WTC11 (cell line): ENCODE results near the gene NOL9. TPM values are rescaled to one million over a fixed set of nuclear protein-coding genes. Genes with fewer than 3 reads are reported as not detected.

Source experiments
- ATAC-seq: fragments of 200-7000 bp; cut with Tn5 transposase; 2 replicates; pipeline ENCODE4 v1.10.0; 2021; ENCODE audit warnings: mild to moderate bottlenecking, moderate library complexity
- CTCF ChIA-PET: fragments of 300-600 bp; sonication (Branson Sonifier 250); formaldehyde crosslinking; loops from one replicate; lab custom pipeline; 2021; ENCODE audit warnings: antibody characterized with exemption; lab: Charles Lee
- POLR2A ChIA-PET: fragments of 350-600 bp; sonication (Branson Sonifier 250); formaldehyde crosslinking; loops from one replicate; lab custom pipeline; 2021; ENCODE audit warnings: antibody characterized with exemption; lab: Charles Lee
- DNase-seq: peaks from one replicate; pipeline ENCODE4 v3.0.0; 2021; ENCODE audit warnings: low spot score
- H3K27ac Mint-ChIP-seq: 2 replicates; pipeline ENCODE4 v1.8.0; 2021; ENCODE audit warnings: mixed read lengths
- H3K27me3 Mint-ChIP-seq: 2 replicates; pipeline ENCODE4 v1.8.0; 2021; ENCODE audit warnings: low read depth, mild to moderate bottlenecking, moderate library complexity, mixed read lengths
- H3K36me3 Mint-ChIP-seq: 2 replicates; pipeline ENCODE4 v1.8.0; 2021; ENCODE audit warnings: mixed read lengths
- H3K4me1 Mint-ChIP-seq: 2 replicates; pipeline ENCODE4 v1.8.0; 2022; ENCODE audit warnings: mixed read lengths
- H3K4me3 Mint-ChIP-seq: 2 replicates; pipeline ENCODE4 v1.8.0; 2021; ENCODE audit warnings: mild to moderate bottlenecking, moderate library complexity, mixed read lengths
- H3K9me3 Mint-ChIP-seq: 2 replicates; pipeline ENCODE4 v1.8.0; 2021; ENCODE audit warnings: mixed read lengths
- AR ChIP-seq: fragments of 250-450 bp; sonication (Bioruptor Pico); IDR thresholded peaks from 2 replicates; pipeline ENCODE4 v1.9.0; 2021; ENCODE audit warnings: mild to moderate bottlenecking
- EMX1 ChIP-seq: fragments of 250-450 bp; sonication (Bioruptor Pico); IDR thresholded peaks from 2 replicates; pipeline ENCODE4 v1.8.0; 2021; ENCODE audit warnings: mild to moderate bottlenecking
- MXD4 ChIP-seq: fragments of 250-450 bp; sonication (Bioruptor Pico); IDR thresholded peaks from 2 replicates; pipeline ENCODE4 v1.8.0; 2021; ENCODE audit warnings: mild to moderate bottlenecking, moderate library complexity, borderline replicate concordance
- NR3C1 ChIP-seq: sonication (generic); formaldehyde crosslinking; conservative IDR thresholded peaks from 2 replicates; pipeline ENCODE4 v1.8.1; 2023; ENCODE audit warnings: low read depth, mild to moderate bottlenecking, missing genetic modification reagents
- RORB ChIP-seq: fragments of 250-450 bp; sonication (Bioruptor Pico); IDR thresholded peaks from 2 replicates; pipeline ENCODE4 v1.9.0; 2021; ENCODE audit warnings: mild to moderate bottlenecking
- SMAD3 ChIP-seq: sonication (generic); formaldehyde crosslinking; IDR thresholded peaks from 2 replicates; pipeline ENCODE4 v1.8.0; 2022; ENCODE audit warnings: missing genetic modification reagents, mild to moderate bottlenecking, borderline replicate concordance
- SMAD4 ChIP-seq: sonication (generic); formaldehyde crosslinking; IDR thresholded peaks from 2 replicates; pipeline ENCODE4 v1.8.0; 2022; ENCODE audit warnings: mild to moderate bottlenecking, missing genetic modification reagents
- USF1 ChIP-seq: sonication (generic); formaldehyde crosslinking; IDR thresholded peaks from 2 replicates; pipeline ENCODE4 v1.8.0; 2022; ENCODE audit warnings: mild to moderate bottlenecking, missing genetic modification reagents
- ZMAT4 ChIP-seq: fragments of 250-450 bp; sonication (Bioruptor Pico); IDR thresholded peaks from 2 replicates; pipeline ENCODE4 v1.9.0; 2021; ENCODE audit warnings: mild to moderate bottlenecking
- ZNF138 ChIP-seq: sonication (generic); formaldehyde crosslinking; conservative IDR thresholded peaks from 2 replicates; pipeline ENCODE4 v1.8.1; 2022; ENCODE audit warnings: mild to moderate bottlenecking, moderate library complexity, missing genetic modification reagents
- ZNF263 ChIP-seq: sonication (generic); formaldehyde crosslinking; IDR thresholded peaks from 2 replicates; pipeline ENCODE4 v1.8.1; 2022; ENCODE audit warnings: low read depth, mild to moderate bottlenecking, moderate library complexity, missing genetic modification reagents
- ZNF281 ChIP-seq: sonication (generic); formaldehyde crosslinking; IDR thresholded peaks from 2 replicates; pipeline ENCODE4 v1.8.0; 2023; ENCODE audit warnings: mild to moderate bottlenecking, missing genetic modification reagents
- ZNF423 ChIP-seq: fragments of 250-450 bp; sonication (Bioruptor Pico); IDR thresholded peaks from 2 replicates; pipeline ENCODE4 v2.1.2; 2022; ENCODE audit warnings: mild to moderate bottlenecking, moderate library complexity
- ZNF425 ChIP-seq: fragments of 250-450 bp; sonication (Bioruptor Pico); conservative IDR thresholded peaks from 2 replicates; pipeline ENCODE4 v1.9.0; 2021; ENCODE audit warnings: mild to moderate bottlenecking
- ZNF671 ChIP-seq: fragments of 250-450 bp; sonication (Bioruptor Pico); IDR thresholded peaks from 2 replicates; pipeline ENCODE4 v1.8.0; 2021; ENCODE audit warnings: mild to moderate bottlenecking
- ZSCAN18 ChIP-seq: fragments of 250-450 bp; sonication (Bioruptor Pico); IDR thresholded peaks from 2 replicates; pipeline ENCODE4 v2.1.2; 2022; ENCODE audit warnings: mild to moderate bottlenecking, moderate library complexity
- total RNA-seq: library from RNA; stranded (reverse); gene quantifications from 3 replicates; pipeline ENCODE4 v1.2.3, GENCODE V29; 2021
- TF ChIP-seq, protein P1 (sequence below): sonication (generic); formaldehyde crosslinking; IDR thresholded peaks from 2 replicates; pipeline ENCODE4 v1.8.0; 2022; ENCODE audit warnings: missing genetic modification reagents
- TF ChIP-seq, protein P2 (sequence below): sonication (generic); formaldehyde crosslinking; IDR thresholded peaks from 2 replicates; pipeline ENCODE4 v1.8.1; 2022; ENCODE audit warnings: low read depth, missing genetic modification reagents, borderline replicate concordance
- TF ChIP-seq, protein P3 (sequence below): sonication (generic); formaldehyde crosslinking; IDR thresholded peaks from 2 replicates; pipeline ENCODE4 v1.8.1; 2023; ENCODE audit warnings: mild to moderate bottlenecking, missing genetic modification reagents, moderate library complexity

NOL9 gene
- total RNA-seq, 1 experiment from 2014 or later: 37.4 TPM

- TF ChIP-seq RORB: no peak
- TF ChIP-seq ZSCAN18 (CRISPR knock-in tag): no peak
- TF ChIP-seq, protein P1, sequence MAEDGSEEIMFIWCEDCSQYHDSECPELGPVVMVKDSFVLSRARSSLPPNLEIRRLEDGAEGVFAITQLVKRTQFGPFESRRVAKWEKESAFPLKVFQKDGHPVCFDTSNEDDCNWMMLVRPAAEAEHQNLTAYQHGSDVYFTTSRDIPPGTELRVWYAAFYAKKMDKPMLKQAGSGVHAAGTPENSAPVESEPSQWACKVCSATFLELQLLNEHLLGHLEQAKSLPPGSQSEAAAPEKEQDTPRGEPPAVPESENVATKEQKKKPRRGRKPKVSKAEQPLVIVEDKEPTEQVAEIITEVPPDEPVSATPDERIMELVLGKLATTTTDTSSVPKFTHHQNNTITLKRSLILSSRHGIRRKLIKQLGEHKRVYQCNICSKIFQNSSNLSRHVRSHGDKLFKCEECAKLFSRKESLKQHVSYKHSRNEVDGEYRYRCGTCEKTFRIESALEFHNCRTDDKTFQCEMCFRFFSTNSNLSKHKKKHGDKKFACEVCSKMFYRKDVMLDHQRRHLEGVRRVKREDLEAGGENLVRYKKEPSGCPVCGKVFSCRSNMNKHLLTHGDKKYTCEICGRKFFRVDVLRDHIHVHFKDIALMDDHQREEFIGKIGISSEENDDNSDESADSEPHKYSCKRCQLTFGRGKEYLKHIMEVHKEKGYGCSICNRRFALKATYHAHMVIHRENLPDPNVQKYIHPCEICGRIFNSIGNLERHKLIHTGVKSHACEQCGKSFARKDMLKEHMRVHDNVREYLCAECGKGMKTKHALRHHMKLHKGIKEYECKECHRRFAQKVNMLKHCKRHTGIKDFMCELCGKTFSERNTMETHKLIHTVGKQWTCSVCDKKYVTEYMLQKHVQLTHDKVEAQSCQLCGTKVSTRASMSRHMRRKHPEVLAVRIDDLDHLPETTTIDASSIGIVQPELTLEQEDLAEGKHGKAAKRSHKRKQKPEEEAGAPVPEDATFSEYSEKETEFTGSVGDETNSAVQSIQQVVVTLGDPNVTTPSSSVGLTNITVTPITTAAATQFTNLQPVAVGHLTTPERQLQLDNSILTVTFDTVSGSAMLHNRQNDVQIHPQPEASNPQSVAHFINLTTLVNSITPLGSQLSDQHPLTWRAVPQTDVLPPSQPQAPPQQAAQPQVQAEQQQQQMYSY (CRISPR knock-in tag): no peak
- no peak for TF ChIP-seq ZNF423
- TF ChIP-seq ZMAT4 (CRISPR knock-in tag): no peak
- no peak for TF ChIP-seq USF1 (CRISPR knock-in tag)
- no peak for TF ChIP-seq AR (CRISPR knock-in tag)
- no peak for TF ChIP-seq ZNF263 (CRISPR knock-in tag)
- no peak for TF ChIP-seq ZNF671
- TF ChIP-seq ZNF425 (CRISPR knock-in tag): no peak
Measured at GRCh38 chr1:6504887-6505286, 49.4 kb downstream of the NOL9 start (continued).

DNA sequence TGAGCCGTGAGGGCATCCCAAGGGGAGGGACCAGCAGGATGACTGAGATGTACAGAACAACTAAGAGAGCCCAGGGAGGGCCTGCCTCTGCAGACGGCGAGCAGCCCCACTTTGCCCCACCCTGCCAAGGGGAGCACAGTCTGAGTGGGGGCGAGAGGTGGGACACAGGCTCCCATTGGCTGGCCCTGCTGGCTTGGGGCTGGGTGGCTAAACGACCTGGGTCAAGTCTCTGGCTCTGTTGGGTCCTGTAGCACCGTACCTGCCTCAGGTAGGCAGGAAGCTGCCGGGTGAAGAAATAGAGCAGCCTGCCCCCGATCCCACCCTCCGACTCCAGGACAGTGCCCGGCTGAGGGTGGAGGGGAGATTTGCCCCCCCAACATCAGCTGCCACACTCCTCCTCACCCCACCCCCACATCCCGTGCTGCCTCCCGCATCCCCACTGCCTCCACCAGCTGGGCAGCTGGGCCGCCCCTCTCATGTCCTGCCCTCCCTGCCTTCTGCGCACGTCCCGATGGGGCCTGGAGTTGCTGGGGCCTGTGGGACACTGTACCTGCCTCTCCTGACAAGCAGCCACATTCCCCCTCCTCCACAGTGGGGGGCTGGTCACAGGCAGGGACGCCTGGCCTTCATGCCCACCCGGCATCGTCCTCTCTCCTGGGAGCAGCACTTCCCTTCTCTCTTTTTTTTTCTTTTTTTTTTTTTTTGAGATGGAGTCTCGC is 50.3 kb downstream of the NOL9 start:
- no peaks in the 10 kb centered on the region for H3K4me1 Mint-ChIP-seq
- ATAC-seq (no peak), DNase-seq (no peak)
- no peak overlapping the region for H3K27ac Mint-ChIP-seq
- H3K27me3 Mint-ChIP-seq: peaks cover 6% of the 10 kb centered on the region
- ChIA-PET CTCF (interaction anchor here (1.0 to 5.3 kb wide), 4 partner anchors 9 to 704 kb away, joined by 4 to 25 read pairs (median 5); no protein-coding TSS in a partner anchor), POLR2A (no interaction called here)
- no peak overlapping the region for H3K4me3 Mint-ChIP-seq
- H3K9me3 Mint-ChIP-seq: no peaks in the 10 kb centered on the region
- no peaks in the 10 kb centered on the region for H3K36me3 Mint-ChIP-seq
- no peak for TF ChIP-seq SMAD3 (CRISPR knock-in tag)
- no peak for TF ChIP-seq ZNF281
- TF ChIP-seq SMAD4 (CRISPR knock-in tag): no peak
- no peak for TF ChIP-seq ZNF138 (CRISPR knock-in tag)
- TF ChIP-seq MXD4 (CRISPR knock-in tag): no peak
- TF ChIP-seq EMX1: no peak
- TF ChIP-seq, protein P2, sequence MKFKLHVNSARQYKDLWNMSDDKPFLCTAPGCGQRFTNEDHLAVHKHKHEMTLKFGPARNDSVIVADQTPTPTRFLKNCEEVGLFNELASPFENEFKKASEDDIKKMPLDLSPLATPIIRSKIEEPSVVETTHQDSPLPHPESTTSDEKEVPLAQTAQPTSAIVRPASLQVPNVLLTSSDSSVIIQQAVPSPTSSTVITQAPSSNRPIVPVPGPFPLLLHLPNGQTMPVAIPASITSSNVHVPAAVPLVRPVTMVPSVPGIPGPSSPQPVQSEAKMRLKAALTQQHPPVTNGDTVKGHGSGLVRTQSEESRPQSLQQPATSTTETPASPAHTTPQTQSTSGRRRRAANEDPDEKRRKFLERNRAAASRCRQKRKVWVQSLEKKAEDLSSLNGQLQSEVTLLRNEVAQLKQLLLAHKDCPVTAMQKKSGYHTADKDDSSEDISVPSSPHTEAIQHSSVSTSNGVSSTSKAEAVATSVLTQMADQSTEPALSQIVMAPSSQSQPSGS (CRISPR knock-in tag): no peak
- TF ChIP-seq, protein P3, sequence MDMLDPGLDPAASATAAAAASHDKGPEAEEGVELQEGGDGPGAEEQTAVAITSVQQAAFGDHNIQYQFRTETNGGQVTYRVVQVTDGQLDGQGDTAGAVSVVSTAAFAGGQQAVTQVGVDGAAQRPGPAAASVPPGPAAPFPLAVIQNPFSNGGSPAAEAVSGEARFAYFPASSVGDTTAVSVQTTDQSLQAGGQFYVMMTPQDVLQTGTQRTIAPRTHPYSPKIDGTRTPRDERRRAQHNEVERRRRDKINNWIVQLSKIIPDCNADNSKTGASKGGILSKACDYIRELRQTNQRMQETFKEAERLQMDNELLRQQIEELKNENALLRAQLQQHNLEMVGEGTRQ (CRISPR knock-in tag): no peak
- TF ChIP-seq NR3C1: no peak
